ENCODE data around the gene GIPC3.

GIPC3 gene

GRCh38 chr19:3544742-3545668 lies 40.3 kb upstream of the GIPC3 start:
- Mint-ChIP-seq H3K4me1 (ENCODE audit: low read depth) (peaks cover 43% of the 10 kb centered on the region), H3K9me3 (no peaks in the 10 kb centered on the region), H3K4me3 (no peak overlapping the region), H3K27me3 (no peaks in the 10 kb centered on the region), H3K36me3 (ENCODE audit: low read depth) (peaks cover 93% of the 10 kb centered on the region), H3K27ac (peak overlapping the region; percentile 54)
- intact Hi-C loops (cut with micrococcal nuclease), result loop anchor here (2.0 to 5.0 kb wide), 2 partner anchors 74 to 162 kb away; partner anchors contain the start of gene TJP3

- no peaks in the 10 kb centered on the region for H3K9me3 Mint-ChIP-seq
- peak overlapping the region; percentile 54 for H3K27ac Mint-ChIP-seq
- H3K36me3 Mint-ChIP-seq (ENCODE audit: low read depth), result peaks cover 95% of the 10 kb centered on the region
- H3K27me3 Mint-ChIP-seq, result no peaks in the 10 kb centered on the region
- intact Hi-C loops (cut with micrococcal nuclease), result loop anchor here (2.0 to 5.0 kb wide), 2 partner anchors 73 to 162 kb away; partner anchors contain the start of gene TJP3
- H3K4me3 Mint-ChIP-seq, result no peak overlapping the region
- peaks cover 47% of the 10 kb centered on the region for H3K4me1 Mint-ChIP-seq (ENCODE audit: low read depth)
Measured at GRCh38 chr19:3545669-3546034, 39.6 kb upstream of the GIPC3 start.

- H3K27ac Mint-ChIP-seq, result no peak overlapping the region
- no peaks in the 10 kb centered on the region for H3K27me3 Mint-ChIP-seq
- intact Hi-C loops (cut with micrococcal nuclease), result loop anchor here (5.0 kb wide), 1 partner anchor 161 kb away; the partner anchor contains the start of gene TJP3
- H3K4me3 Mint-ChIP-seq, result no peak overlapping the region
- H3K9me3 Mint-ChIP-seq, result no peaks in the 10 kb centered on the region
- H3K36me3 Mint-ChIP-seq (ENCODE audit: low read depth), result peaks cover 100% of the 10 kb centered on the region
- peaks cover 51% of the 10 kb centered on the region for H3K4me1 Mint-ChIP-seq (ENCODE audit: low read depth)
Measured at GRCh38 chr19:3546119-3546518, 39.2 kb upstream of the GIPC3 start.

GRCh38 chr19:3547301-3547731 lies 38.0 kb upstream of the GIPC3 start:
- H3K9me3 Mint-ChIP-seq, result no peaks in the 10 kb centered on the region
- H3K27me3 Mint-ChIP-seq, result no peaks in the 10 kb centered on the region
- H3K4me3 Mint-ChIP-seq, result peak overlapping the region; percentile 26
- peaks cover 62% of the 10 kb centered on the region for H3K4me1 Mint-ChIP-seq (ENCODE audit: low read depth)
- peaks cover 100% of the 10 kb centered on the region for H3K36me3 Mint-ChIP-seq (ENCODE audit: low read depth)
- intact Hi-C loops (cut with micrococcal nuclease), result loop anchor here (5.0 kb wide), 1 partner anchor 160 kb away; the partner anchor contains the start of gene TJP3
- peak overlapping the region; percentile 39 for H3K27ac Mint-ChIP-seq

GRCh38 chr19:3547767-3548282 lies 37.5 kb upstream of the GIPC3 start:
- intact Hi-C loops (cut with micrococcal nuclease), result loop anchor here (5.0 kb wide), 1 partner anchor 159 kb away; the partner anchor contains the start of gene TJP3
- Mint-ChIP-seq H3K4me3 (no peak overlapping the region), H3K9me3 (no peaks in the 10 kb centered on the region), H3K27ac (peak overlapping the region; percentile 39), H3K36me3 (ENCODE audit: low read depth) (peaks cover 100% of the 10 kb centered on the region), H3K4me1 (ENCODE audit: low read depth) (peaks cover 67% of the 10 kb centered on the region), H3K27me3 (no peaks in the 10 kb centered on the region)

GRCh38 chr19:3548606-3549005 lies 36.7 kb upstream of the GIPC3 start:
- H3K4me1 Mint-ChIP-seq (ENCODE audit: low read depth), result peaks cover 74% of the 10 kb centered on the region
- peaks cover 100% of the 10 kb centered on the region for H3K36me3 Mint-ChIP-seq (ENCODE audit: low read depth)
- peak overlapping the region; percentile 51 for H3K4me3 Mint-ChIP-seq
- intact Hi-C loops (cut with micrococcal nuclease), result loop anchor here (5.0 kb wide), 1 partner anchor 159 kb away; the partner anchor contains the start of gene TJP3
- H3K27me3 Mint-ChIP-seq, result no peaks in the 10 kb centered on the region
- no peaks in the 10 kb centered on the region for H3K9me3 Mint-ChIP-seq
- peak overlapping the region; percentile 89 for H3K27ac Mint-ChIP-seq

GRCh38 chr19:3549816-3550215 lies 35.5 kb upstream of the GIPC3 start:
- intact Hi-C loops (cut with micrococcal nuclease), result loop anchor here (5.0 kb wide), 1 partner anchor 157 kb away; the partner anchor contains the start of gene TJP3
- H3K27me3 Mint-ChIP-seq, result no peaks in the 10 kb centered on the region

GRCh38 chr19:3550947-3551791 lies 34.1 kb upstream of the GIPC3 start:
- Mint-ChIP-seq H3K9me3 (no peaks in the 10 kb centered on the region), H3K27me3 (no peaks in the 10 kb centered on the region), H3K36me3 (ENCODE audit: low read depth) (peaks cover 97% of the 10 kb centered on the region), H3K4me3 (peak overlapping the region; percentile 62), H3K4me1 (ENCODE audit: low read depth) (peaks cover 79% of the 10 kb centered on the region), H3K27ac (peak overlapping the region; percentile 89)
- intact Hi-C loops (cut with micrococcal nuclease), result no loop called here

More at GRCh38 chr19:3549816-3550215, 35.5 kb upstream of the GIPC3 start:
- Mint-ChIP-seq H3K9me3 (no peaks in the 10 kb centered on the region), H3K27ac (peak overlapping the region; percentile 89), H3K36me3 (ENCODE audit: low read depth) (peaks cover 97% of the 10 kb centered on the region), H3K4me1 (ENCODE audit: low read depth) (peaks cover 80% of the 10 kb centered on the region), H3K4me3 (peak overlapping the region; percentile 20)

- peak overlapping the region; percentile 89 for H3K27ac Mint-ChIP-seq
Measured at GRCh38 chr19:3551792-3552095, 33.5 kb upstream of the GIPC3 start.

GRCh38 chr19:3554254-3555083 lies 30.8 kb upstream of the GIPC3 start:
- no peaks in the 10 kb centered on the region for H3K9me3 Mint-ChIP-seq
- intact Hi-C loops (cut with micrococcal nuclease), result no loop called here
- peak overlapping the region; percentile 89 for H3K27ac Mint-ChIP-seq
- H3K36me3 Mint-ChIP-seq (ENCODE audit: low read depth), result peaks cover 73% of the 10 kb centered on the region
- H3K4me1 Mint-ChIP-seq (ENCODE audit: low read depth), result peaks cover 73% of the 10 kb centered on the region
- H3K4me3 Mint-ChIP-seq, result peak overlapping the region; percentile 95
- H3K27me3 Mint-ChIP-seq, result no peaks in the 10 kb centered on the region

More at GRCh38 chr19:3551792-3552095, 33.5 kb upstream of the GIPC3 start:
- Mint-ChIP-seq H3K36me3 (ENCODE audit: low read depth) (peaks cover 97% of the 10 kb centered on the region), H3K9me3 (no peaks in the 10 kb centered on the region), H3K27me3 (no peaks in the 10 kb centered on the region), H3K4me1 (ENCODE audit: low read depth) (peaks cover 81% of the 10 kb centered on the region), H3K4me3 (peak overlapping the region; percentile 62)
- intact Hi-C loops (cut with micrococcal nuclease), result no loop called here

GRCh38 chr19:3555653-3556422 lies 29.4 kb upstream of the GIPC3 start:
- Mint-ChIP-seq H3K9me3 (no peaks in the 10 kb centered on the region), H3K36me3 (ENCODE audit: low read depth) (peaks cover 59% of the 10 kb centered on the region), H3K4me1 (ENCODE audit: low read depth) (peaks cover 70% of the 10 kb centered on the region), H3K27ac (peak overlapping the region; percentile 89), H3K4me3 (peak overlapping the region; percentile 95), H3K27me3 (no peaks in the 10 kb centered on the region)
- intact Hi-C loops (cut with micrococcal nuclease), result no loop called here

- Mint-ChIP-seq H3K4me3 (peak overlapping the region; percentile 95), H3K36me3 (ENCODE audit: low read depth) (peaks cover 53% of the 10 kb centered on the region), H3K27me3 (no peaks in the 10 kb centered on the region), H3K4me1 (ENCODE audit: low read depth) (peaks cover 64% of the 10 kb centered on the region), H3K27ac (peak overlapping the region; percentile 89), H3K9me3 (no peaks in the 10 kb centered on the region)
- intact Hi-C loops (cut with micrococcal nuclease), result no loop called here
Measured at GRCh38 chr19:3556423-3556977, 28.8 kb upstream of the GIPC3 start.

Measured in dendritic cell treated with granulocyte-macrophage colony-stimulating factor and Interleukin-4, amounts not matched to agents 40 ng/mL and 50 ng/mL, for 4 days (primary cell).